LNCAP (cell line): Measurements from ENCODE around the gene ULK1.

Source experiments
- TF ChIP-seq, protein P1 (sequence below): fragments of 450-650 bp; IDR thresholded peaks from 2 replicates; pipeline ENCODE4 v1.5.1; 2017; ENCODE audit warnings: mild to moderate bottlenecking

Gene ULK1

GRCh38 chr12:131941116-131941986 is 46.9 kb downstream of the ULK1 start:
- TF ChIP-seq, protein P1, sequence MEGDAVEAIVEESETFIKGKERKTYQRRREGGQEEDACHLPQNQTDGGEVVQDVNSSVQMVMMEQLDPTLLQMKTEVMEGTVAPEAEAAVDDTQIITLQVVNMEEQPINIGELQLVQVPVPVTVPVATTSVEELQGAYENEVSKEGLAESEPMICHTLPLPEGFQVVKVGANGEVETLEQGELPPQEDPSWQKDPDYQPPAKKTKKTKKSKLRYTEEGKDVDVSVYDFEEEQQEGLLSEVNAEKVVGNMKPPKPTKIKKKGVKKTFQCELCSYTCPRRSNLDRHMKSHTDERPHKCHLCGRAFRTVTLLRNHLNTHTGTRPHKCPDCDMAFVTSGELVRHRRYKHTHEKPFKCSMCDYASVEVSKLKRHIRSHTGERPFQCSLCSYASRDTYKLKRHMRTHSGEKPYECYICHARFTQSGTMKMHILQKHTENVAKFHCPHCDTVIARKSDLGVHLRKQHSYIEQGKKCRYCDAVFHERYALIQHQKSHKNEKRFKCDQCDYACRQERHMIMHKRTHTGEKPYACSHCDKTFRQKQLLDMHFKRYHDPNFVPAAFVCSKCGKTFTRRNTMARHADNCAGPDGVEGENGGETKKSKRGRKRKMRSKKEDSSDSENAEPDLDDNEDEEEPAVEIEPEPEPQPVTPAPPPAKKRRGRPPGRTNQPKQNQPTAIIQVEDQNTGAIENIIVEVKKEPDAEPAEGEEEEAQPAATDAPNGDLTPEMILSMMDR, result no peak

- TF ChIP-seq, protein P1, result no peak
These were observed 47.5 kb downstream of the ULK1 start for GRCh38 chr12:131941987-131942341.

DNA sequence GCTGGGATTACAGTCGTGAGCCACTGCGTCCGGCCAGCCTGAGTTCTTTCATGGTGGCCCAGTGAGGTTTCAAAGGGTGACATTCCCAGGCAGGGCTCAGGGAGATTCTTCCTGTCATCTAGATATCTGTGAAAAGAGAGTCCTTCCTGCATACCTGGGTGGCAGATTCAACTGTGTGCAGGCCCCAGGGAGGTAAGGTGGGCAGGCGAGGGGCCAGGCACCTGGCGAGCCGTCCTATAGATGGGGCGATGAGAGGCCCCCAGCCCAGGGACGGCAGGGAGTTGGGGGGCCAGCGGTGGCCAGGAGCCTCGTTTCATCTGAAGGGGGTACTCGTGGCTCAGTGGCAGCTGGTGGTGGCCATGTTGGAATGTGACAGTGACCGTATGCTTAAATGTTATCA is 48.2 kb downstream of the ULK1 start:
- TF ChIP-seq, protein P1, result no peak

GRCh38 chr12:131943389-131943788 is 49.0 kb downstream of the ULK1 start:
- TF ChIP-seq, protein P1, result no peak

- TF ChIP-seq, protein P1, result no peak
These were observed 49.5 kb downstream of the ULK1 start for GRCh38 chr12:131943876-131944275.

- TF ChIP-seq, protein P1, result no peak
These were observed 50.3 kb downstream of the ULK1 start for GRCh38 chr12:131944601-131945251.

DNA sequence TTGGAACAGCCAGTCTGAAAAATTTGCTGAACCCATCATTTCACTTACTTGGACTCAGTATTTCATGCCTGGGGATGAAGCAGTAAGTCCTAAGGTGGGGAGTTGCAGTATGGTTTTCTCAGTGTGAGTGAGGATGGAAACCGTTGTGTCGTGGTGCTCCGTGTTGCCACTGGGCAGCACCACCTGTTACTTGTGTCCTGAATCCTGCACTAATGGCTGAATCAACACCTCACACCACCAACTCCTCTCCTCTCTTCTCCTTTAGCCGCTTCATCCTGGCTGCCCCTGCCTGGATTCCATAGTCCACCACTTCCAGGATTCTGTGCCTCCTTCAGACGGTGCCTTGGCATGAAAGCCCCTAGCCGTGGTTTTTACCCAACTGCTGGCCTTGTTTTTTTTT is 52.3 kb downstream of the ULK1 start:
- TF ChIP-seq, protein P1, result no peak
